Measurements from ENCODE around the gene CCDC107. TPM values are rescaled to one million over a fixed set of nuclear protein-coding genes. Genes with fewer than 3 reads are reported as not detected.

Gene CCDC107
- total and polyA plus RNA-seq, 5 donors from 2014 or later, result 31.2 to 83.2 (median 68.9) TPM

- Mint-ChIP-seq H3K36me3 (no peaks in the 10 kb centered on the region), H3K9me3 (no peaks in the 10 kb centered on the region), H3K4me1 (peaks cover 0 to 2% (median under 1%) of the 10 kb centered on the region in 4 donors), H3K4me3 (no peak overlapping the region), H3K27ac (peak overlapping the region in 1 of 3 donors; percentile 74), H3K27me3 (peaks cover 12% of the 10 kb centered on the region)
- H3K36me3 ChIP-seq (ENCODE audit: control insufficient read depth, insufficient read depth, low read length), result no peaks in the 10 kb centered on the region
- H3K4me3 ChIP-seq (ENCODE audit: low read depth, low read length), result no peak overlapping the region
- ATAC-seq (ENCODE audit: low read depth in 2 of 2) (no peak), DNase-seq (no peak)
- H3K9me3 ChIP-seq (ENCODE audit: control insufficient read depth in 2 of 2, low read length in 2 of 2), result no peaks in the 10 kb centered on the region
- no peaks in the 10 kb centered on the region for H3K4me1 ChIP-seq (ENCODE audit: control insufficient read depth, insufficient read depth, low read length, poor library complexity, severe bottlenecking)
- no peaks in the 10 kb centered on the region for H3K27me3 ChIP-seq (ENCODE audit: control insufficient read depth, insufficient read depth, low read length)
- H3K27ac ChIP-seq (ENCODE audit: insufficient read depth, low read length, poor library complexity, severe bottlenecking), result no peak overlapping the region
These were observed 23.4 kb downstream of the CCDC107 start for GRCh38 chr9:35681341-35682002.

- Histone ChIP-seq H3K27me3 (ENCODE audit: control insufficient read depth, insufficient read depth, low read length) (no peaks in the 10 kb centered on the region), H3K4me3 (ENCODE audit: low read depth, low read length) (no peak overlapping the region), H3K36me3 (ENCODE audit: control insufficient read depth, insufficient read depth, low read length) (no peaks in the 10 kb centered on the region), H3K9me3 (ENCODE audit: control insufficient read depth in 2 of 2, low read length in 2 of 2) (no peaks in the 10 kb centered on the region), H3K4me1 (ENCODE audit: control insufficient read depth, insufficient read depth, low read length, poor library complexity, severe bottlenecking) (no peaks in the 10 kb centered on the region), H3K27ac (ENCODE audit: insufficient read depth, low read length, poor library complexity, severe bottlenecking) (no peak overlapping the region)
- Mint-ChIP-seq H3K36me3 (no peaks in the 10 kb centered on the region), H3K4me3 (no peak overlapping the region), H3K9me3 (no peaks in the 10 kb centered on the region), H3K27ac (no peak overlapping the region), H3K4me1 (peaks cover 0 to 2% (median 0%) of the 10 kb centered on the region in 4 donors), H3K27me3 (peaks cover 6% of the 10 kb centered on the region)
- DNase-seq (no peak), ATAC-seq (ENCODE audit: low read depth in 2 of 2) (no peak)
These were observed 24.0 kb downstream of the CCDC107 start for GRCh38 chr9:35682051-35682450.

DNA sequence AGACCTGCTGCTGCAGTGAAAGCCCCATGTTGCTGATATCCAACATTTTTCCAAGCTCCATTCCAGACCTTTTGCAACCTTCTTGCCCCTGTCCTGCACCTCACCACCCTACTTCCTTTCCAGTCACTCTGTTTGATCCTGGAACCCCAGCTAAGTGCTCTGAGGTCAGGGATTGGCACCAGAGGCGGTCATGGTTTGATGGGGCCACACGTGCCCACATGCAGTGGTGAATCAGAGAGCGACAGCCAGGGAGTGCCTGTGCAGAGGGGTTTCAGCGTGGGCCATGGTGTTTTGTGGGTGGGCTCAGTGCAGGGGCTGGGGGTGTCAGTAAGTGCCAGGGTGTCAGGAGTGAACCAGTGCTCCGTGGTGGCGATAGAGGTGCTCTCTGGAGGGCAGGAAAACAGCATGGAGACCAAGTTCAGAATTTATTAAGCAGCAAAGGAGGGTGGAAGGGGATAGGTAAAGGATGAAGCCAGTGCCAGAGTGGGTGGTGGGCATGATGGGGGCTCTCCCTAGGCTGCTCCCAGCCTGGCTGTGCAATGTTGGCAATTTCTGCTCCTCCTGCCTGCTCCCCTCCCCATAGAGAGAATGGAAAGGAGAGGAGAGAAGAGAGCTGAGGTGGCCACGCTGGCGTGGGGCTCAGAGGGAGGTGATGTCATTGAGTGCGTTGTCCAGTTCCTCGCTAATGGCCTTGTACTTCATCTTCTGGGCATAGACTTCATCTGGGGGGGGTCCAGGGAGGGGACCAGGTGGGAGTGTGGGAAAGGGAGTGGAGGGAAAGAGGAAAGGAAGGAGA is 24.6 kb downstream of the CCDC107 start:
- Histone ChIP-seq H3K4me3 (ENCODE audit: low read depth, low read length) (no peak overlapping the region), H3K27me3 (ENCODE audit: control insufficient read depth, insufficient read depth, low read length) (no peaks in the 10 kb centered on the region), H3K4me1 (ENCODE audit: control insufficient read depth, insufficient read depth, low read length, poor library complexity, severe bottlenecking) (no peaks in the 10 kb centered on the region), H3K27ac (ENCODE audit: insufficient read depth, low read length, poor library complexity, severe bottlenecking) (no peak overlapping the region), H3K9me3 (ENCODE audit: control insufficient read depth in 2 of 2, low read length in 2 of 2) (no peaks in the 10 kb centered on the region), H3K36me3 (ENCODE audit: control insufficient read depth, insufficient read depth, low read length) (no peaks in the 10 kb centered on the region)
- DNase-seq (no peak), ATAC-seq (ENCODE audit: low read depth in 2 of 2) (no peak)
- Mint-ChIP-seq H3K9me3 (no peaks in the 10 kb centered on the region), H3K27me3 (no peaks in the 10 kb centered on the region), H3K36me3 (no peaks in the 10 kb centered on the region), H3K4me3 (peak overlapping the region in 1 of 4 donors; percentile 70), H3K27ac (peak overlapping the region in 2 of 3 donors; percentile 25 to 82), H3K4me1 (peaks cover 0 to 3% (median under 1%) of the 10 kb centered on the region in 4 donors)

GRCh38 chr9:35683323-35683722 is 25.2 kb downstream of the CCDC107 start:
- no peak for ATAC-seq (ENCODE audit: low read depth in 2 of 2)
- H3K36me3 ChIP-seq (ENCODE audit: control insufficient read depth, insufficient read depth, low read length), result no peaks in the 10 kb centered on the region
- no peaks in the 10 kb centered on the region for H3K27me3 ChIP-seq (ENCODE audit: control insufficient read depth, insufficient read depth, low read length)
- Mint-ChIP-seq H3K27me3 (no peaks in the 10 kb centered on the region), H3K4me3 (no peak overlapping the region), H3K36me3 (no peaks in the 10 kb centered on the region), H3K9me3 (no peaks in the 10 kb centered on the region), H3K4me1 (peaks cover 0 to 5% (median under 1%) of the 10 kb centered on the region in 4 donors), H3K27ac (peak overlapping the region in 1 of 3 donors; percentile 25)
- DNase-seq, result no peak
- H3K4me3 ChIP-seq (ENCODE audit: low read depth, low read length), result no peak overlapping the region
- no peaks in the 10 kb centered on the region for H3K4me1 ChIP-seq (ENCODE audit: control insufficient read depth, insufficient read depth, low read length, poor library complexity, severe bottlenecking)
- no peak overlapping the region for H3K27ac ChIP-seq (ENCODE audit: insufficient read depth, low read length, poor library complexity, severe bottlenecking)
- no peaks in the 10 kb centered on the region for H3K9me3 ChIP-seq (ENCODE audit: control insufficient read depth in 2 of 2, low read length in 2 of 2)

GRCh38 chr9:35684921-35685320 is 26.8 kb downstream of the CCDC107 start:
- no peak for DNase-seq
- Mint-ChIP-seq H3K4me3 (no peak overlapping the region), H3K36me3 (no peaks in the 10 kb centered on the region), H3K27me3 (no peaks in the 10 kb centered on the region), H3K4me1 (peaks cover 0 to 13% (median 6%) of the 10 kb centered on the region in 4 donors), H3K9me3 (no peaks in the 10 kb centered on the region), H3K27ac (no peak overlapping the region)
- Histone ChIP-seq H3K36me3 (ENCODE audit: control insufficient read depth, insufficient read depth, low read length) (no peaks in the 10 kb centered on the region), H3K9me3 (ENCODE audit: control insufficient read depth in 2 of 2, low read length in 2 of 2) (no peaks in the 10 kb centered on the region), H3K4me3 (ENCODE audit: low read depth, low read length) (no peak overlapping the region), H3K4me1 (ENCODE audit: control insufficient read depth, insufficient read depth, low read length, poor library complexity, severe bottlenecking) (peaks cover 2% of the 10 kb centered on the region), H3K27me3 (ENCODE audit: control insufficient read depth, insufficient read depth, low read length) (no peaks in the 10 kb centered on the region), H3K27ac (ENCODE audit: insufficient read depth, low read length, poor library complexity, severe bottlenecking) (no peak overlapping the region)
- no peak for ATAC-seq (ENCODE audit: low read depth in 2 of 2)

- Mint-ChIP-seq H3K4me3 (no peak overlapping the region), H3K27me3 (no peaks in the 10 kb centered on the region), H3K36me3 (no peaks in the 10 kb centered on the region), H3K4me1 (peaks cover 0 to 13% (median 6%) of the 10 kb centered on the region in 4 donors), H3K9me3 (no peaks in the 10 kb centered on the region), H3K27ac (no peak overlapping the region)
- ATAC-seq (ENCODE audit: low read depth in 2 of 2) (no peak), DNase-seq (no peak)
- Histone ChIP-seq H3K4me3 (ENCODE audit: low read depth, low read length) (no peak overlapping the region), H3K36me3 (ENCODE audit: control insufficient read depth, insufficient read depth, low read length) (no peaks in the 10 kb centered on the region), H3K9me3 (ENCODE audit: control insufficient read depth in 2 of 2, low read length in 2 of 2) (no peaks in the 10 kb centered on the region), H3K27ac (ENCODE audit: insufficient read depth, low read length, poor library complexity, severe bottlenecking) (no peak overlapping the region), H3K27me3 (ENCODE audit: control insufficient read depth, insufficient read depth, low read length) (no peaks in the 10 kb centered on the region), H3K4me1 (ENCODE audit: control insufficient read depth, insufficient read depth, low read length, poor library complexity, severe bottlenecking) (peaks cover 6% of the 10 kb centered on the region)
These were observed 27.4 kb downstream of the CCDC107 start for GRCh38 chr9:35685506-35685905.

GRCh38 chr9:35686222-35687203 is 28.4 kb downstream of the CCDC107 start:
- no peak overlapping the region for H3K27ac Mint-ChIP-seq
- H3K36me3 ChIP-seq (ENCODE audit: control insufficient read depth, insufficient read depth, low read length), result no peaks in the 10 kb centered on the region
- no peaks in the 10 kb centered on the region for H3K27me3 Mint-ChIP-seq
- peak overlapping the region in 1 of 4 donors; percentile 15 for H3K4me3 Mint-ChIP-seq
- H3K27me3 ChIP-seq (ENCODE audit: control insufficient read depth, insufficient read depth, low read length), result no peaks in the 10 kb centered on the region
- H3K36me3 Mint-ChIP-seq, result no peaks in the 10 kb centered on the region
- H3K9me3 Mint-ChIP-seq, result no peaks in the 10 kb centered on the region
- H3K4me1 ChIP-seq (ENCODE audit: control insufficient read depth, insufficient read depth, low read length, poor library complexity, severe bottlenecking), result peaks cover 15% of the 10 kb centered on the region
- peaks cover 2 to 19% (median 7%) of the 10 kb centered on the region in 4 donors for H3K4me1 Mint-ChIP-seq
- no peak overlapping the region for H3K27ac ChIP-seq (ENCODE audit: insufficient read depth, low read length, poor library complexity, severe bottlenecking)
- DNase-seq, result no peak
- no peak overlapping the region for H3K4me3 ChIP-seq (ENCODE audit: low read depth, low read length)
- no peaks in the 10 kb centered on the region for H3K9me3 ChIP-seq (ENCODE audit: control insufficient read depth in 2 of 2, low read length in 2 of 2)
- no peak for ATAC-seq (ENCODE audit: low read depth in 2 of 2)
